Muscle layer of duodenum (tissue), 2 donors: Measurements from ENCODE around the gene PUM2.

Experiments used
- H3K27ac ChIP-seq: one replicate; pipeline ENCODE4 v1.7.0; 2013; ENCODE audit warnings: mild to moderate bottlenecking, low read length
- H3K27me3 ChIP-seq: one replicate; pipeline ENCODE4 v1.7.0; 2013; ENCODE audit warnings: low read depth, mild to moderate bottlenecking, control low read depth, low read length
- H3K36me3 ChIP-seq, 2 donors: one replicate each; pipeline ENCODE4 v1.7.0; 2013; ENCODE audit warnings: low read length in 2 of 2, control low read depth in 1 of 2, mild to moderate bottlenecking in 1 of 2; ENCODE audit not compliant: insufficient read depth in 2 of 2, control insufficient read depth in 1 of 2
- H3K4me1 ChIP-seq, 2 donors: one replicate each; pipeline ENCODE4 v1.7.0; 2013; ENCODE audit warnings: low read length in 2 of 2, mild to moderate bottlenecking in 2 of 2, control low read depth in 1 of 2, moderate library complexity in 1 of 2; ENCODE audit not compliant: insufficient read depth in 2 of 2, control insufficient read depth in 1 of 2
- H3K4me3 ChIP-seq, 2 donors: one replicate each; pipeline ENCODE4 v1.7.0; 2013; ENCODE audit warnings: low read length in 2 of 2, low read depth in 1 of 2, mild to moderate bottlenecking in 1 of 2
- H3K9me3 ChIP-seq, 2 donors: one replicate each; pipeline ENCODE4 v1.7.0; 2013; ENCODE audit warnings: low read length in 2 of 2, control low read depth in 1 of 2, mild to moderate bottlenecking in 1 of 2; ENCODE audit not compliant: control insufficient read depth in 1 of 2
- donor health status: healthy.

Gene PUM2

GRCh38 chr2:20200697-20201555 lies 149.7 kb downstream of the PUM2 start:
- H3K4me1 ChIP-seq, result no peaks in the 10 kb centered on the region
- H3K36me3 ChIP-seq, result no peaks in the 10 kb centered on the region
- H3K27me3 ChIP-seq, result no peaks in the 10 kb centered on the region
- no peak overlapping the region for H3K27ac ChIP-seq
- H3K4me3 ChIP-seq, result no peak overlapping the region
- no peaks in the 10 kb centered on the region for H3K9me3 ChIP-seq

- Histone ChIP-seq H3K4me3 (no peak overlapping the region), H3K9me3 (no peaks in the 10 kb centered on the region), H3K36me3 (no peaks in the 10 kb centered on the region), H3K27ac (no peak overlapping the region), H3K27me3 (no peaks in the 10 kb centered on the region), H3K4me1 (no peaks in the 10 kb centered on the region)
Measured at GRCh38 chr2:20199633-20200270, 150.9 kb downstream of the PUM2 start.

GRCh38 chr2:20198796-20199632 lies 151.6 kb downstream of the PUM2 start:
- Histone ChIP-seq H3K27me3 (no peaks in the 10 kb centered on the region), H3K36me3 (no peaks in the 10 kb centered on the region), H3K4me1 (no peaks in the 10 kb centered on the region), H3K27ac (no peak overlapping the region), H3K4me3 (no peak overlapping the region), H3K9me3 (no peaks in the 10 kb centered on the region)
